Brain microvascular endothelial cell (primary cell): Measurements from ENCODE around the gene APOC1.
"Not testable (repeated sequence)": the region's sequence is repeated elsewhere in the genome, so short reads cannot be mapped to it uniquely, and the experiment has no call there.

ENCODE experiments used
- DNase-seq: peaks from one replicate; pipeline ENCODE4 v3.0.0-alpha.2; 2020
- H3K27ac ChIP-seq: fragments of 250-450 bp; sonication (Bioruptor Pico); 2 replicates; pipeline ENCODE4 v1.5.1; 2020; ENCODE audit warnings: mild to moderate bottlenecking, moderate library complexity
- H3K27me3 ChIP-seq: fragments of 250-450 bp; sonication (Bioruptor Pico); replicated peaks from 2 replicates; pipeline ENCODE4 v1.5.1; 2020; ENCODE audit warnings: mild to moderate bottlenecking
- H3K36me3 ChIP-seq: fragments of 250-450 bp; sonication (Bioruptor Pico); replicated peaks from 2 replicates; pipeline ENCODE4 v1.5.1; 2020; ENCODE audit warnings: mild to moderate bottlenecking
- H3K4me3 ChIP-seq: 2 replicates; pipeline ENCODE4 v1.5.1; 2011; ENCODE audit warnings: low read depth, mild to moderate bottlenecking, control low read depth, low read length, moderate library complexity
- CTCF ChIP-seq: IDR thresholded peaks from 2 replicates; pipeline ENCODE4 v1.5.1; 2011; ENCODE audit warnings: low read depth, mild to moderate bottlenecking, moderate library complexity, low read length, control low read depth, inconsistent platforms; ENCODE audit errors: missing control alignments
- in situ Hi-C: cut with HindIII; loops from 2 replicates; pipeline ENCODE4 v1.10.0; 2017; ENCODE audit warnings: low sequenced_read_pairs, low pct_ligation_motif_present

The APOC1 gene

GRCh38 chr19:44914433-44915206, at the start of gene APOC1:
Gene APOC1, plus strand, starts transcription at chr19:44914608. Its CDS starts 284 bp downstream, at chr19:44914892.
- H3K27me3 ChIP-seq, H3K36me3 ChIP-seq, in situ Hi-C loops: not testable (repeated sequence)
- DNase-seq = peak; percentile 72
- H3K27ac ChIP-seq = peak within 1 kb of the TSS; percentile 66
- peak within 1 kb of the TSS; percentile 58 for H3K4me3 ChIP-seq

GRCh38 chr19:44865196-44865767, 49.1 kb upstream of the APOC1 start:
- in situ Hi-C loops = no loop called here
- Histone ChIP-seq H3K27ac (no peak overlapping the region), H3K27me3 (no peaks in the 10 kb centered on the region), H3K4me3 (no peak overlapping the region), H3K36me3 (peaks cover 38% of the 10 kb centered on the region)
- no peak for TF ChIP-seq CTCF
- DNase-seq = no peak

DNA sequence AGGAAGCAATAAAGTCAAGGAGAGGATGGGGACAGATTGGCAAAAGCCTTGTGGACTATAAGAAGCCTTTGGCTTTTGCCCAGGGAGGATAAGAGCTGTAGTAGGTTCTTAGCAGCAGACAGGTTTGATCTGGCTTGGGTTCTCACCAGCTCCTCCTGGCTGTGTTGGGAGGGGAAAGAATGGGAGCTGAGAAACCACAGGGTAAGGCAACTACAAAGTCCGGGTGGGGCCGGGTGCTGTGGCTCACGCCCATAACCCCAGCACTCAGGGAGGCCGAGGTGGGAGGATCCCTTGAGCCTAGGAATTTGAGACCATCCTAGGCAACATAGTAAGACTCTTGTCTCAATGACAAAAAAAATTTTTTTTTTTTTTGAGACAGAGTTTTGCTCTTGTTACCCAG, 47.7 kb upstream of the APOC1 start:
- H3K36me3 ChIP-seq = peaks cover 42% of the 10 kb centered on the region
- DNase-seq = no peak
- H3K27me3 ChIP-seq = no peaks in the 10 kb centered on the region
- in situ Hi-C loops = no loop called here
- no peak overlapping the region for H3K4me3 ChIP-seq
- TF ChIP-seq CTCF = no peak
- H3K27ac ChIP-seq = no peak overlapping the region

- Histone ChIP-seq H3K4me3 (no peak overlapping the region), H3K27me3 (no peaks in the 10 kb centered on the region), H3K36me3 (peaks cover 46% of the 10 kb centered on the region), H3K27ac (no peak overlapping the region)
- DNase-seq = no peak
- TF ChIP-seq CTCF = no peak
- in situ Hi-C loops = no loop called here
Measured at GRCh38 chr19:44867578-44867977, 46.8 kb upstream of the APOC1 start.

- peak overlapping the region; percentile 39 for H3K27ac ChIP-seq
Measured at GRCh38 chr19:44869733-44870470, 44.5 kb upstream of the APOC1 start.

More at GRCh38 chr19:44869733-44870470, 44.5 kb upstream of the APOC1 start:
- H3K36me3 ChIP-seq = peaks cover 65% of the 10 kb centered on the region
- no peaks in the 10 kb centered on the region for H3K27me3 ChIP-seq
- in situ Hi-C loops = no loop called here
- DNase-seq = peak; percentile 94
- H3K4me3 ChIP-seq = no peak overlapping the region
- no peak for TF ChIP-seq CTCF
